Neural crest cell (in vitro differentiated cells): Measurements from ENCODE around the gene SLC25A22. TPM values are rescaled to one million over a fixed set of nuclear protein-coding genes. Genes with fewer than 3 reads are reported as not detected.

Source experiments
- DNase-seq: peaks from one replicate; pipeline ENCODE4 v3.0.0; 2021; ENCODE audit warnings: low read depth, mixed read lengths, low spot score
- H3K27ac Mint-ChIP-seq: one replicate; pipeline ENCODE4 v1.8.0; 2021; ENCODE audit warnings: mild to moderate bottlenecking, mixed read lengths; ENCODE audit not compliant: unreplicated experiment
- H3K27me3 Mint-ChIP-seq: 2 replicates; pipeline ENCODE4 v1.8.0; 2021; ENCODE audit warnings: low read depth, mild to moderate bottlenecking, mixed read lengths
- H3K36me3 Mint-ChIP-seq: 2 replicates; pipeline ENCODE4 v1.8.0; 2021; ENCODE audit warnings: low read depth, mild to moderate bottlenecking, mixed read lengths
- H3K4me1 Mint-ChIP-seq: 2 replicates; pipeline ENCODE4 v1.8.0; 2021; ENCODE audit warnings: mixed read lengths
- H3K4me3 Mint-ChIP-seq: one replicate; pipeline ENCODE4 v1.8.0; 2021; ENCODE audit warnings: mild to moderate bottlenecking, mixed read lengths
- H3K9me3 Mint-ChIP-seq: 2 replicates; pipeline ENCODE4 v1.8.0; 2021; ENCODE audit warnings: mixed read lengths
- total RNA-seq: library from RNA; stranded (reverse); gene quantifications from 2 replicates; pipeline ENCODE4 v1.2.1, GENCODE V29; 2021
- TF ChIP-seq, protein P1 (sequence below): fragments of 200-600 bp; sonication (generic); conservative IDR thresholded peaks from 2 replicates; pipeline ENCODE4 v1.5.0; 2021; ENCODE audit warnings: antibody characterized with exemption, mild to moderate bottlenecking

SLC25A22 gene
- total RNA-seq, 1 donor from 2014 or later, result 54.6 TPM

DNA sequence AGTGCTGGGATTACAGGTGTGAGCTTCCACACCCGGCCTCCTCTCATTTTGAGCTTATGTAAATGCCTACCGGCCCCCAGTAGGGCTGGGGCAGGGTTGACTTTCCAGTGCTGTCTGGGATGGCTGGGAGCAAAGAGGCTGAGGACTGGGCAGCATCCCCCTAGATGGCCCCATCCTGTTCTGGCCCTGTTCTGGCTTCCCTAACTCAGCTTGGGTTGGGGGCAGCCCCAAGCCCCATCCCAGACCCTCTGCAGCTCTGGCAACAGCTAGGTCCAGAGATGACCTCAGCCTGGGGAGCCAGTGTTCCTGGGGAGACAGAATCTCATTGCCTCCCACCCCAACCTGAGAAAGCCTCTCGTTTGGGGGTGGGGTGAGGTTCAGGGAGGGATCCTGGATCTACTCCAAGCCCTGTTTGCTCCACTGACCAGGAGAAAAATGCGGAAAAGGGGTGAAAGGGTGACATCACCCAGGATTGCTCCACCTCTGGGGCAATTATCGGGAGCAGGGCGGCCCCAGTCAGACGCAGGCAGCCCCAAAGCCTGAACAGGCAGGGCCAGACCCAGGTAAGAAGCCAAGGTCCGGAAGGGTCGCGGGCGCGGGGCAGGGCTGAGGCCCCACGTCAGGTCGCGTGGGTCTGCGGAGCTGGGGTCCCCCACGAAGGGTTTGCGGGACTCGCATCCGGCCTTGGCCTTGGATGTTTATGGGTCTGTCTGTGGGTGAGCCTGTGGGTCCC lies 20.5 kb upstream of the SLC25A22 start, which contains the start of gene PNPLA2:
PNPLA2 (plus strand) TSS at position 519 of the 733 bp plus-strand sequence. CDS start 805 bp downstream, outside the sequence.
- Mint-ChIP-seq H3K4me3 (peak within 1 kb of the TSS; percentile 91), H3K4me1 (no peaks in the 10 kb centered on the region), H3K27ac (no peak within 1 kb of the TSS), H3K9me3 (no peaks in the 10 kb centered on the region), H3K36me3 (peaks cover 2% of the 10 kb centered on the region), H3K27me3 (no peaks in the 10 kb centered on the region)
- TF ChIP-seq, protein P1, sequence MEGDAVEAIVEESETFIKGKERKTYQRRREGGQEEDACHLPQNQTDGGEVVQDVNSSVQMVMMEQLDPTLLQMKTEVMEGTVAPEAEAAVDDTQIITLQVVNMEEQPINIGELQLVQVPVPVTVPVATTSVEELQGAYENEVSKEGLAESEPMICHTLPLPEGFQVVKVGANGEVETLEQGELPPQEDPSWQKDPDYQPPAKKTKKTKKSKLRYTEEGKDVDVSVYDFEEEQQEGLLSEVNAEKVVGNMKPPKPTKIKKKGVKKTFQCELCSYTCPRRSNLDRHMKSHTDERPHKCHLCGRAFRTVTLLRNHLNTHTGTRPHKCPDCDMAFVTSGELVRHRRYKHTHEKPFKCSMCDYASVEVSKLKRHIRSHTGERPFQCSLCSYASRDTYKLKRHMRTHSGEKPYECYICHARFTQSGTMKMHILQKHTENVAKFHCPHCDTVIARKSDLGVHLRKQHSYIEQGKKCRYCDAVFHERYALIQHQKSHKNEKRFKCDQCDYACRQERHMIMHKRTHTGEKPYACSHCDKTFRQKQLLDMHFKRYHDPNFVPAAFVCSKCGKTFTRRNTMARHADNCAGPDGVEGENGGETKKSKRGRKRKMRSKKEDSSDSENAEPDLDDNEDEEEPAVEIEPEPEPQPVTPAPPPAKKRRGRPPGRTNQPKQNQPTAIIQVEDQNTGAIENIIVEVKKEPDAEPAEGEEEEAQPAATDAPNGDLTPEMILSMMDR, result no peak
- DNase-seq, result no peak

DNA sequence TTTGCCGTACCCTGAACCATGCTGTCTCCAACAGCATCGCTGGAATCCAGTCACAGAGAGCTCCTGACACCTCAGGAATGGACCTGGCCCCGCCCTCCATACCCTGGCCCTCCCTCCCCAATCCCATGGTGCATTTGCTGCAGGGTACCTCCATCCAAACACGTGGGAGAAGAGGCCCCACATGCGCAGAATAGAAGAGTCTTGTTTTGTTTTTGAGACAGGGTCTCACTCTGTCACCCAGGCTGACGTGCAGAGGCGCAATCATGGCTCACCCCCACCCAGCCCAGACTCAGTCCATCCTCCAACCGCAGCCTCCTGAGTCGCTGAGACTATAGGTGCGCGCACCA lies 18.3 kb upstream of the SLC25A22 start:
- H3K27ac Mint-ChIP-seq, result no peak overlapping the region
- peaks cover 2% of the 10 kb centered on the region for H3K4me1 Mint-ChIP-seq
- peaks cover 5% of the 10 kb centered on the region for H3K36me3 Mint-ChIP-seq
- no peaks in the 10 kb centered on the region for H3K27me3 Mint-ChIP-seq
- H3K9me3 Mint-ChIP-seq, result no peaks in the 10 kb centered on the region
- DNase-seq, result no peak
- H3K4me3 Mint-ChIP-seq, result peak overlapping the region; percentile 76
- TF ChIP-seq, protein P1, result no peak

DNA sequence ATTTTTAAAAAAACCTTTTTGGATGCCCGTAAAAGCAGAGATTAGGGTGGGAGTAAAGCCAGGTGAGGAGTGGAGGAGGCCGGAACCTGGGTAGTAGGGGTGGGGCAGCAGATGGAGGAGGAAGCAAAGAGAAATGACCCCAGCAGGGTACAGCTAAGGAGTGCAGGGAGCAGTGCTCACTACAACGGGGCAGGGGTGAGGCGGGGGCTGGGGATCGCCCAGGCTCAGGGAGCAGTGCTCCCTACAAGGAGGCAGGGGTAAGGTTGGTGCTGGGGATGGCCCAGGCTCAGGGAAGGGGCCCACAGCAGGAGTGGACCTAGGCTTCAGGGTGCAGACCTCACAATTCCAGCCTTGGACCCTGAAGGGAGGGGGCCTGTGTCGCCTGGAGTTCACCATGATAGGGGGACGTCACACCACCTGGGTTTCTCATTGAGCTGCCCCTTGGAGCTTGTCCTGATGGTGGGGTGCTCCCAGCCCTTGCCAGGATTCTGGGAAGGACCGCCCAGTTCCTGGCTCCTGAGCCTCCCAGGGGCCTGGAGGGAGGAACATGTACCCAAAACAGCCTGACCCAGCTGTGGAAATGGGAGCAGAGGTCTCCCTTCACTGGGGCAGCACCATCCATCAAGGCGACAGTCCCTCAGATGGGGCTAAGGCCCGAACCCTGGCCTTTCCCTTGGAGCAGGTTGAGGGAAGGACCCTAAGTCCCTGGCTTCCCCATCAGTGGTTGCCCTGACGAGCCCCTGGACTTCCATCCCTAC lies 17.8 kb upstream of the SLC25A22 start:
- Mint-ChIP-seq H3K4me3 (peak overlapping the region; percentile 76), H3K27me3 (no peaks in the 10 kb centered on the region), H3K4me1 (peaks cover 8% of the 10 kb centered on the region), H3K27ac (no peak overlapping the region), H3K36me3 (peaks cover 5% of the 10 kb centered on the region), H3K9me3 (no peaks in the 10 kb centered on the region)
- DNase-seq, result no peak
- TF ChIP-seq, protein P1, result no peak

DNA sequence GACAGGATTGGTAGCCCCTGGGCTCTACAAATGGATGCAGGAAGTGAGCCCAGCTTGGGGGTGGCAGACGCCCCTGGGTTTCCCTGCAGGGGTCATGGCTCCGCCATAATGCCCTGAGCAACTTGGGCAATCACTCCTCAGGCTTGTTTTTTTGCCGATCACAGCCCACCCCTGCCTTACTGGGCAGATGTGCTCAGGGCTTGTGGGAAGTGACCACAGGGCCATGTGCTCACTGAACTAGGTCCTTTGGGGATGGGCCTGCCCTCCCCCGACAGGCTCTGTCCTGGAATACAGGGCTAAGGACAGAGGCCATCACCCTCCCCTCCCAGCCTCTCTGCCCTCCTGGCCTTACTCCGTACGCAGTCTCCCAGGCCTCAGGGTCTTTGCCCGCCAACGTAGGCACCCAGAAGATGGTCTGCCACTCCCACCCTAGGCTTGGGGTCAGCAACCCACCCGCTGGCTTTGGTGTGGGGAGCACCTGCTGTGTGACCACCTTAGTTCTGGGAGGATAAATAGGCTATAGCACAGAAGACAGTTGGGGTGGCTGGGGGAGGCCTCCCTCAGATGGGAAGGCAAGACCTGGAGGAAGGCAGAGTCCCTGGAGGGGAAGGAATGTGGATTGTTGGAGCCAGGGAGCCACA lies 15.5 kb upstream of the SLC25A22 start:
- Mint-ChIP-seq H3K4me3 (peak overlapping the region; percentile 15), H3K36me3 (peaks cover 5% of the 10 kb centered on the region), H3K27me3 (no peaks in the 10 kb centered on the region), H3K27ac (no peak overlapping the region), H3K9me3 (no peaks in the 10 kb centered on the region), H3K4me1 (peaks cover 20% of the 10 kb centered on the region)
- TF ChIP-seq, protein P1, result no peak
- DNase-seq, result no peak

DNA sequence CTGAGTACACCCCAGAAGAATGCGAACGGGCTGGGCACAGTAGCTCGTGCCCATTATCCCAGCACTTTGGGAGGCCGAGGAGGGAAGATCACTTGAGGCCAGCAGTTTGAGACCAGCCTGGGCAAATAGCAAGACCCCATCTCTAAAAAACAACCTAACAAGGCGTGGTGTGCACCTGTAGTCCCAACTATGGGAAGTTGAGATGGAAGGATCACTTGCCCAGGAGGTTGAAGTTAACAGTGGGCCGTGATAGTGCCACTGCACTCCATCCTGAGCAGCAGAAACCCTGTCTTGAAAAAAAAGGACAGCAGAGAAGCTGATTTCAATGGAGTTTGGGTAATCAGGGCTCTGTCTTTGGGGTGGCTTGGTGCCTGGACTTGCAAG lies 15.0 kb upstream of the SLC25A22 start:
- H3K4me1 Mint-ChIP-seq, result peaks cover 23% of the 10 kb centered on the region
- no peaks in the 10 kb centered on the region for H3K9me3 Mint-ChIP-seq
- H3K4me3 Mint-ChIP-seq, result peak overlapping the region; percentile 89
- no peak overlapping the region for H3K27ac Mint-ChIP-seq
- H3K27me3 Mint-ChIP-seq, result no peaks in the 10 kb centered on the region
- TF ChIP-seq, protein P1, result no peak
- peaks cover 5% of the 10 kb centered on the region for H3K36me3 Mint-ChIP-seq
- DNase-seq, result no peak
